ENCODE data around the gene CSNK1A1. TPM values are rescaled to one million over a fixed set of nuclear protein-coding genes. Genes with fewer than 3 reads are reported as not detected.
A peak's percentile ranks its signal among the peaks of the same experiment; 100 is the strongest.

CSNK1A1 gene
- total and polyA plus RNA-seq, 4 experiments from 2014 or later, result 135 to 189 (median 168) TPM

DNA sequence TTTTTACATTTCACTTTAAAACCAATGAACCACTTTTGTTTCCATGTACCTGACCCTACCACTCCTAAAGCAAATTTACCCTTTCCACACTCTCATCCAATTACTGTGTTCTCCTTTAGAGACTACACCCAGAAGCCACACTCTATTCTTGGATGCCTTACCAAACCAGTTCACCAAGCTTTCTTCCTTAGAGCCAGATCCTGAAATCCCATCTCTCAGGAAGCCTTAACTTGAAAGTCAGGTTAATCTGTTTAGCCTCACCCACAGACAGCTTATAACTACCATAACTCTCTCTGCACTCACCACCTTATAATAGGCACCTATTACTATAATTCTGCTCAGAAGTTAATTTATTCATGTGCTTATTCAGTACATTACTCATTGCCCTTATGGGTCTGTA lies 4.3 kb downstream of the CSNK1A1 start:
- intact Hi-C loops (cut with micrococcal nuclease), result loop anchor here (10.0 kb wide), 1 partner anchor 52 kb away; no protein-coding TSS in a partner anchor
- Histone ChIP-seq H3K27ac (ENCODE audit: low read depth, low read length) (peak overlapping the region; percentile 10), H3K27me3 (ENCODE audit: insufficient read depth, low read length) (no peaks in the 10 kb centered on the region), H3K9me3 (ENCODE audit: control insufficient read depth in 1 of 2, low read length in 2 of 2) (no peaks in the 10 kb centered on the region), H3K4me3 (ENCODE audit: low read length in 2 of 2) (no peak overlapping the region), H3K4me1 (ENCODE audit: insufficient read depth, low read length) (peaks cover 68% of the 10 kb centered on the region), H3K36me3 (ENCODE audit: insufficient read depth, low read length) (peaks cover 19% of the 10 kb centered on the region)
- ChIA-PET CTCF (ENCODE audit: partially characterized antibody) (no interaction called here), POLR2A (ENCODE audit: partially characterized antibody) (interaction anchor here (1.0 to 1.2 kb wide), 2 partner anchors 191 to 201 kb away, joined by 3 to 4 read pairs; no protein-coding TSS in a partner anchor)
- peaks cover 0 to 2% (median 0%) of the 10 kb centered on the region in 8 donors for H3K9me3 Mint-ChIP-seq
- peak overlapping the region in 5 of 7 donors; percentile 13 to 97 (median 58) for H3K27ac Mint-ChIP-seq
- peaks cover 43 to 77% of the 10 kb centered on the region in 2 donors for H3K36me3 Mint-ChIP-seq
- peaks cover 37 to 89% (median 55%) of the 10 kb centered on the region in 4 donors for H3K4me1 Mint-ChIP-seq
- no peak for DNase-seq
- H3K27me3 Mint-ChIP-seq, result no peaks in the 10 kb centered on the region
- H3K4me3 Mint-ChIP-seq, result peak overlapping the region in 5 of 8 donors; percentile 23 to 81 (median 58)

DNA sequence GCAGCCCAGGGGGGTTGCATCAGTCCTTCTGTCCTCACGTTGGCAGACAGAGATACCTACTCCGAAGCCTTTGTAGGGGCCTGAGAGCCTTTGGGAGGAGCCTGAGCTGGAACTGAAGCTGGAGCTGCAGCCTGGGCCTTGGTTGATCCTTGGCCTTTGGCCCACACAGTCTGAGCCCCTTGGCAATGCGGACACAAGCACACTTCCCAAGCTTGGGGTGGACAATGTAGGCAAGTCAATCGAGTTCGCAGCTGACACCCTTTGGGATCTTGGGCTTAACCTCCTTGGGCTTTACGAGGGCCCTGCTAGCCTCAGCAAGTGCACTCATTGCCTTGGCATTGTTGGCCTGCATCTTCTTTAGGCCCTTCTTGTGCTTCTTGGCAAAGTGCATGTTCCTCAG lies 5.9 kb downstream of the CSNK1A1 start:
- Histone ChIP-seq H3K36me3 (ENCODE audit: insufficient read depth, low read length) (peaks cover 19% of the 10 kb centered on the region), H3K27me3 (ENCODE audit: insufficient read depth, low read length) (no peaks in the 10 kb centered on the region), H3K27ac (ENCODE audit: low read depth, low read length) (no peak overlapping the region), H3K4me3 (ENCODE audit: low read length in 2 of 2) (no peak overlapping the region), H3K9me3 (ENCODE audit: control insufficient read depth in 1 of 2, low read length in 2 of 2) (no peaks in the 10 kb centered on the region), H3K4me1 (ENCODE audit: insufficient read depth, low read length) (peaks cover 81% of the 10 kb centered on the region)
- Mint-ChIP-seq H3K4me1 (peaks cover 42 to 87% (median 62%) of the 10 kb centered on the region in 4 donors), H3K9me3 (no peaks in the 10 kb centered on the region), H3K36me3 (peaks cover 50 to 68% of the 10 kb centered on the region in 2 donors), H3K4me3 (peak overlapping the region in 2 of 8 donors; percentile 12 to 31), H3K27ac (peak overlapping the region in 4 of 7 donors; percentile 25 to 97 (median 46)), H3K27me3 (no peaks in the 10 kb centered on the region)
- POLR2A ChIA-PET (ENCODE audit: partially characterized antibody), result interaction anchor here (0.6 kb wide), 1 partner anchor 64 kb away, joined by 3 read pairs; no protein-coding TSS in a partner anchor
- DNase-seq, result no peak
- CTCF ChIA-PET (ENCODE audit: partially characterized antibody), result interaction anchor here (1.2 to 1.7 kb wide), 3 partner anchors 9 to 112 kb away, joined by 3 to 6 read pairs (median 4); no protein-coding TSS in a partner anchor
- intact Hi-C loops (cut with micrococcal nuclease), result loop anchor here (10.0 kb wide), 1 partner anchor 51 kb away; no protein-coding TSS in a partner anchor

DNA sequence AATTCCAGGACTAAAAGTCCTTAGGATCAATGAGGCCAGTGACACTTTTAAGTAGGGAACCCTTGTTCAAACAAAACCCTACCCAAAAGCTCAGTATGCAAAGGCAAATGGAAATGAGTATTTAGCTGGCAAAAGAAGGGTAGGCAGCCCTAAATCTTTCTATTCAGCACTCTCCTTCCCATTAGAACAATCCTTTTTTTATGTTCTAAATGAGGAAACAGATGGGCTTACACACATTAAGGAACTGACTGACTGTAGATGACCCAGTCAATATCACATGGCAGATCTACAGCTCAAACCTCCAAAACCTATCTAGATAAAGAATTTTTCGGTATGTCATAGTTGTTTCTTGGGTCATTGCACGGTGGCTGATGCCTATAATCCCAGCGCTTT lies 7.2 kb downstream of the CSNK1A1 start:
- Histone ChIP-seq H3K27me3 (ENCODE audit: insufficient read depth, low read length) (no peaks in the 10 kb centered on the region), H3K4me1 (ENCODE audit: insufficient read depth, low read length) (peaks cover 90% of the 10 kb centered on the region), H3K36me3 (ENCODE audit: insufficient read depth, low read length) (peaks cover 19% of the 10 kb centered on the region), H3K27ac (ENCODE audit: low read depth, low read length) (no peak overlapping the region), H3K4me3 (ENCODE audit: low read length in 2 of 2) (no peak overlapping the region), H3K9me3 (ENCODE audit: control insufficient read depth in 1 of 2, low read length in 2 of 2) (no peaks in the 10 kb centered on the region)
- peak overlapping the region in 1 of 8 donors; percentile 31 for H3K4me3 Mint-ChIP-seq
- ChIA-PET CTCF (ENCODE audit: partially characterized antibody) (interaction anchor here (0.8 to 2.6 kb wide), 7 partner anchors 8 to 177 kb away, joined by 3 to 10 read pairs (median 4); no protein-coding TSS in a partner anchor), POLR2A (ENCODE audit: partially characterized antibody) (no interaction called here)
- H3K4me1 Mint-ChIP-seq, result peaks cover 43 to 88% (median 67%) of the 10 kb centered on the region in 4 donors
- peaks cover 41 to 66% of the 10 kb centered on the region in 2 donors for H3K36me3 Mint-ChIP-seq
- peak overlapping the region in 3 of 7 donors; percentile 41 to 57 (median 42) for H3K27ac Mint-ChIP-seq
- DNase-seq, result no peak
- no peaks in the 10 kb centered on the region for H3K9me3 Mint-ChIP-seq
- no peaks in the 10 kb centered on the region for H3K27me3 Mint-ChIP-seq
- intact Hi-C loops (cut with micrococcal nuclease), result loop anchor here (10.0 kb wide), 1 partner anchor 49 kb away; no protein-coding TSS in a partner anchor

DNA sequence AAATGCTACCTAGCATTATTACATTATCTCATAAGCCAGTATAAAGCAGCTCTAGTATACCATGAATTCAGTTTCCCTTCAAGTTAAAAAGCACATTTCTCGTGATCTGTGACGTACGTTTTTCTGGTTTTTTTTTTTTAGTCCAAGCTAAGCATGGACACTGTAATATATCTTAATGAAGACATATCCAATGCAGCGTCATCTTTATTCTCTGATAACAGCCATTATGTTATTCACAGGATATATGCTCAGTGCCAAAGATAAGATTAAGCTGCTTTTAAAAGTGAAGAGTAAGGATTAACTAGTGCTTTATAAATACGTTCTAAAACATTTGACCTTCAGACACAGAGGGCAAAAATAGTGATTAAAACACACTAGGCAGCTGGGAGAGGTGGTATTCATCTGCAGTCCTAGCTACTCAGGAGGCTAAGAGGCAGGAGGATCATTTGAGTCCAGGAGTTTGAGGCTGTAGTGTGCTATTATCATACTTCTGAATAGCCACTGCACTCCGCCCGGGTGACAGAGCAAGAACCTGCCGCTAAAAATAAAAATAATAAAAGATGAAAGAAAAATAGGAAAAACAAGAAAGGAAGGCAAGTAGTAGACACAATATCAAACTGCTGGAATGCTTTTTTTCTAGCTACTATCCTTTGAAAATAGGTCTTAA lies 7.7 kb downstream of the CSNK1A1 start:
- Mint-ChIP-seq H3K27me3 (no peaks in the 10 kb centered on the region), H3K4me1 (peaks cover 40 to 85% (median 64%) of the 10 kb centered on the region in 4 donors), H3K27ac (peak overlapping the region in 6 of 7 donors; percentile 3 to 65 (median 33)), H3K36me3 (peaks cover 39 to 63% of the 10 kb centered on the region in 2 donors), H3K4me3 (peak overlapping the region in 4 of 8 donors; percentile 26 to 36 (median 33)), H3K9me3 (no peaks in the 10 kb centered on the region)
- CTCF ChIA-PET (ENCODE audit: partially characterized antibody), result interaction anchor here (0.8 to 2.6 kb wide), 6 partner anchors 7 to 176 kb away, joined by 3 to 10 read pairs (median 4); no protein-coding TSS in a partner anchor
- Histone ChIP-seq H3K4me3 (ENCODE audit: low read length in 2 of 2) (no peak overlapping the region), H3K36me3 (ENCODE audit: insufficient read depth, low read length) (peaks cover 19% of the 10 kb centered on the region), H3K27ac (ENCODE audit: low read depth, low read length) (no peak overlapping the region), H3K4me1 (ENCODE audit: insufficient read depth, low read length) (peaks cover 87% of the 10 kb centered on the region), H3K27me3 (ENCODE audit: insufficient read depth, low read length) (no peaks in the 10 kb centered on the region), H3K9me3 (ENCODE audit: control insufficient read depth in 1 of 2, low read length in 2 of 2) (no peaks in the 10 kb centered on the region)
- no peak for DNase-seq
- intact Hi-C loops (cut with micrococcal nuclease), result loop anchor here (10.0 kb wide), 1 partner anchor 49 kb away; no protein-coding TSS in a partner anchor
- POLR2A ChIA-PET (ENCODE audit: partially characterized antibody), result interaction anchor here (0.9 kb wide), 1 partner anchor 8 kb away, joined by 4 read pairs; the partner anchor contains the start of gene CSNK1A1

DNA sequence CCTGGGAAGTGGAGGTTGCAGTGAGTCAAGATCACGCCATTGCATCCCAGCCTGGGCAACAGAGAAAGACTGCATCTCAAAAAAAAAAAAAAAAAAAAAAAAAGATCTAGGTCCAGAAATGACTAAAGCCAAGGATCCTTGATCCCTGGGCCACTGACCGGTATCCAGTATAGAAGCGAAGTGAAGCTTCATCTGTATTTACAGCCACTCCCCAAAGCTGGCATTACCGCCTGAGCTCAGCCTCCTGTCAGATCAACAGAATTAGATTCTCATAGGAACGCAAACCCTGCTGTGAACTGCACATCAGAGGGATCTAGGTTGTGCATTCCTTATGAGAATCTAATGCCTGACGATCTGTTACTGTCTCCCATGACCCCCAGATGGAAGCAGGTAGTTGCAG lies 9.3 kb downstream of the CSNK1A1 start:
- H3K27me3 Mint-ChIP-seq, result no peaks in the 10 kb centered on the region
- H3K4me3 Mint-ChIP-seq, result peak overlapping the region in 6 of 8 donors; percentile 27 to 71 (median 48)
- H3K4me1 Mint-ChIP-seq, result peaks cover 40 to 87% (median 62%) of the 10 kb centered on the region in 4 donors
- Histone ChIP-seq H3K9me3 (ENCODE audit: control insufficient read depth in 1 of 2, low read length in 2 of 2) (no peaks in the 10 kb centered on the region), H3K27me3 (ENCODE audit: insufficient read depth, low read length) (no peaks in the 10 kb centered on the region), H3K36me3 (ENCODE audit: insufficient read depth, low read length) (peaks cover 17% of the 10 kb centered on the region), H3K4me1 (ENCODE audit: insufficient read depth, low read length) (peaks cover 80% of the 10 kb centered on the region), H3K4me3 (ENCODE audit: low read length in 2 of 2) (no peak overlapping the region), H3K27ac (ENCODE audit: low read depth, low read length) (no peak overlapping the region)
- H3K36me3 Mint-ChIP-seq, result peaks cover 38 to 62% of the 10 kb centered on the region in 2 donors
- peak overlapping the region in 1 of 7 donors; percentile 36 for H3K27ac Mint-ChIP-seq
- CTCF ChIA-PET (ENCODE audit: partially characterized antibody), result interaction anchor here (1.0 kb wide), 1 partner anchor 30 kb away, joined by 3 read pairs; no protein-coding TSS in a partner anchor
- intact Hi-C loops (cut with micrococcal nuclease), result loop anchor here (10.0 kb wide), 1 partner anchor 47 kb away; no protein-coding TSS in a partner anchor
- no peak for DNase-seq
- H3K9me3 Mint-ChIP-seq, result no peaks in the 10 kb centered on the region
- POLR2A ChIA-PET (ENCODE audit: partially characterized antibody), result interaction anchor here (0.7 to 1.0 kb wide), 3 partner anchors 8 to 20 kb away, joined by 3 to 4 read pairs (median 3); no protein-coding TSS in a partner anchor

DNA sequence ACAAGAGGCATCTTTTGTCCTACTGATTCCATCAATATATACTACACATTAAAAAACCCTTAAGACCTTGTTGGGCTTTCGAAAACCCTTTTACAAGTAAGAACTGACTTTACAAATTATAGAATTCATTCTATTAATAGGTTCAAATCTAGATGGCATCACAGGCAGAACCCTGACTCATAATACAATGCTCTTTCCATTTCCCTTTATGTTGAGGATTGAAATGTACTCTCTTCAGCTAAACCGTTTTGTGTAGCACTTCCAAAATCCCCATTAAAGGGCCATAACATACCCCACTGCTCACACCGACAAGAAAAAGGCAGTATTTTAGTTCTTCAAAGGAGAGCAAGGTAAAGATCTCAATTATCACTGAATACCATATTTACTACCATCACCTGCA lies 11.2 kb downstream of the CSNK1A1 start:
- intact Hi-C loops (cut with micrococcal nuclease), result loop anchor here (10.0 kb wide), 1 partner anchor 45 kb away; no protein-coding TSS in a partner anchor
- H3K27me3 ChIP-seq (ENCODE audit: insufficient read depth, low read length), result no peaks in the 10 kb centered on the region
- H3K27ac Mint-ChIP-seq, result peak overlapping the region in 6 of 7 donors; percentile 5 to 80 (median 34)
- peak overlapping the region in 7 of 8 donors; percentile 22 to 80 (median 68) for H3K4me3 Mint-ChIP-seq
- H3K36me3 ChIP-seq (ENCODE audit: insufficient read depth, low read length), result peaks cover 9% of the 10 kb centered on the region
- H3K9me3 Mint-ChIP-seq, result no peaks in the 10 kb centered on the region
- peaks cover 48 to 84% (median 63%) of the 10 kb centered on the region in 4 donors for H3K4me1 Mint-ChIP-seq
- CTCF ChIA-PET (ENCODE audit: partially characterized antibody), result interaction anchor here (1.0 to 1.6 kb wide), 2 partner anchors 12 to 157 kb away, joined by 3 to 4 read pairs; no protein-coding TSS in a partner anchor
- H3K9me3 ChIP-seq (ENCODE audit: control insufficient read depth in 1 of 2, low read length in 2 of 2), result no peaks in the 10 kb centered on the region
- no peak for DNase-seq
- H3K36me3 Mint-ChIP-seq, result peaks cover 27 to 56% of the 10 kb centered on the region in 2 donors
- no peaks in the 10 kb centered on the region for H3K27me3 Mint-ChIP-seq
- H3K27ac ChIP-seq (ENCODE audit: low read depth, low read length), result no peak overlapping the region
- H3K4me1 ChIP-seq (ENCODE audit: insufficient read depth, low read length), result peaks cover 83% of the 10 kb centered on the region
- H3K4me3 ChIP-seq (ENCODE audit: low read length in 2 of 2), result no peak overlapping the region
- POLR2A ChIA-PET (ENCODE audit: partially characterized antibody), result no interaction called here
